Measurements from ENCODE around the gene KIAA0930. TPM values are rescaled to one million over a fixed set of nuclear protein-coding genes. Genes with fewer than 3 reads are reported as not detected.

KIAA0930 gene
- total RNA-seq, 1 experiment from 2014 or later: 15.2 TPM

GRCh38 chr22:45179276-45180049 is 61.2 kb downstream of the KIAA0930 start:
- no peak for DNase-seq
- H3K4me1 ChIP-seq: no peaks in the 10 kb centered on the region
- no peaks in the 10 kb centered on the region for H3K9me3 ChIP-seq (replicated peaks)
- no peak overlapping the region for H3K4me3 ChIP-seq
- H3K27ac ChIP-seq: no peak overlapping the region
- no peaks in the 10 kb centered on the region for H3K27me3 ChIP-seq
- peaks cover 77% of the 10 kb centered on the region for H3K36me3 ChIP-seq

DNA sequence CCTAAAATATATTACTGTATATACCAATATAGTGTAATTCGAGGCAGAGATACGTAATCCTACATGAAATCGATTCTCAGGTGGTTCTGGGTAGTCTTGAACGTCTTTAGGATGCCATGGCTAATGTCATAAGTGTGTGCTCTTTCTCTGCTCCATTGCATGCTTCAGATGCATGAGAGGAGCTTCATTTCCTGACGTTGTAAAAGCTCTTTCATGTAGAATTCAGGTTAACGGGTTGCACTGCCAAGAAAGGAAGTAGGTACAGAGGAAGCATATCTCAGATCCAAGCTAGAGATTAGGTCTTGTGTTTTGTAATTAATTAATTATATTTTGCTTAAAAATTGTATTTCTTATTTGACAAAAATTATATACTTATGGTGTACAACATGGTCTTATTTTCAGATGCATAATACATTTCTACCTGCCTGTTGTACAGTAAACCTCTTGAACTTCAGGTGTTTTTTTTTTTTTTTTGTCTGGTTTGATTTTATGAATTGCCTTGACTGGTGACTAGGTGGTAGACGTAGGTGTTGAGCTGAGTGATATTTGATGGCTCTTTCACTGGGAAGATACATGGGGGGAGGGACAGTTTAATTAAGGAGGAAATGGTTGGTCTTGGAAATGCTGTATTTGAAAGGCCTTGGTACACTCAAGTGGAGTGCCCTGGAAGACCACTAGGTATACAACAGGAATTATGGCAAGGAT is 67.7 kb downstream of the KIAA0930 start:
- Histone ChIP-seq H3K36me3 (peaks cover 94% of the 10 kb centered on the region), H3K4me3 (no peak overlapping the region), H3K27me3 (no peaks in the 10 kb centered on the region), H3K9me3 (replicated peaks) (no peaks in the 10 kb centered on the region), H3K4me1 (no peaks in the 10 kb centered on the region), H3K27ac (no peak overlapping the region)
- DNase-seq: no peak

- H3K4me3 ChIP-seq: no peak overlapping the region
Measured at GRCh38 chr22:45171830-45172229, 68.9 kb downstream of the KIAA0930 start.

GRCh38 chr22:45169591-45170466 is 70.9 kb downstream of the KIAA0930 start:
- DNase-seq: no peak
- H3K27me3 ChIP-seq: no peaks in the 10 kb centered on the region
- H3K4me1 ChIP-seq: peaks cover 7% of the 10 kb centered on the region; the same call in 1 of the 2 replicates
- no peak overlapping the region for H3K27ac ChIP-seq
- peaks cover 70% of the 10 kb centered on the region for H3K36me3 ChIP-seq
- H3K9me3 ChIP-seq (replicated peaks): no peaks in the 10 kb centered on the region
- H3K4me3 ChIP-seq: no peak overlapping the region

More at GRCh38 chr22:45171830-45172229, 68.9 kb downstream of the KIAA0930 start:
- no peaks in the 10 kb centered on the region for H3K4me1 ChIP-seq
- no peak for DNase-seq
- H3K9me3 ChIP-seq (replicated peaks): no peaks in the 10 kb centered on the region
- no peak overlapping the region for H3K27ac ChIP-seq
- H3K36me3 ChIP-seq: peaks cover 90% of the 10 kb centered on the region
- H3K27me3 ChIP-seq: no peaks in the 10 kb centered on the region

GRCh38 chr22:45166932-45167331 is 73.8 kb downstream of the KIAA0930 start:
- Histone ChIP-seq H3K9me3 (replicated peaks) (no peaks in the 10 kb centered on the region), H3K27me3 (no peaks in the 10 kb centered on the region), H3K4me3 (no peak overlapping the region), H3K36me3 (peaks cover 45% of the 10 kb centered on the region), H3K4me1 (peaks cover 7% of the 10 kb centered on the region; the same call in 1 of the 2 replicates), H3K27ac (no peak overlapping the region)
- no peak for DNase-seq

DNA sequence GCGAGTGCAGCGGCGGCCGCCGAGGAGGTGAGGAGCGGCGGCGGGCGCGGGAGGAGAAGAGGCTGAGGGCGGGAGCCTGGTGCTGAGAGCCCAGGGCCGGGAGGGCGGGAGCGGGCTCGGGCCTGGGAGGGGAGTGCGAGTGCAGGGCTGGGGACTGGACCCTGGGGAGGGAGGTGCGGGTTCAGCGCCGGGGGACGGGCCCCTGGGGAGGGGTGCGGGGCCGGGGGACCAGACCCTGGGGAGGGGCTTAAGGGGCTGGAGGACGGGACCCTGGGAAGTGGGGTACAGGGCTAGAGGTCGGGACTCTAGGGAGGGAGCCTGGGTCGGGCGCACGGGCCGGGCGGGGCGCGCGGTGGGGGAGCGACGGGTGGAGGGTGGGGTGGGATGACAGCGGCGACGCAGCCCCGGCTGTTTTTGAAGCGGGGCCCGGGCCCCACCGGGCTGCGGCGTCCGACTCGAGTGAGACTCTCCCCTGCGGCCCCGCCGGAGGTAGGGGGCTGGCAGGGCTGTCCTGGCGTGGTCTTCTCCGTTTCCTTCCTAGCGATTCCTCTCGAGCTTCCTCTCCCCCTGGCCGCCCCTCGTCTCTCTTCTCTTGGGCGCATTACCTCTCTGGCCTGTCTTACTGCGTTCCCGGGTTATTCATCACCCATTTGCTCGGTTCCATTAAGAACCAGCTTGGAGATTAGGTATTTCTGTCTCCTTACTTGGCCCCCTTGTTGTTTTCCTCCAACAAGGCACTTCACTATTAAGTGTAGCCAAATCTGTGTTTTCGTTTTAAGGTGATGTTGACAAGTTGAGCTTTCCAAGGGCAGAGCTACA is 76.2 kb downstream of the KIAA0930 start:
- H3K27me3 ChIP-seq: no peaks in the 10 kb centered on the region
- no peaks in the 10 kb centered on the region for H3K9me3 ChIP-seq (replicated peaks)
- H3K4me3 ChIP-seq: peak overlapping the region; percentile 97
- peaks cover 22% of the 10 kb centered on the region for H3K36me3 ChIP-seq
- DNase-seq: peak; percentile 31 to 32
- peaks cover 15% of the 10 kb centered on the region for H3K4me1 ChIP-seq
- H3K27ac ChIP-seq: peak overlapping the region; percentile 89

- Histone ChIP-seq H3K27me3 (no peaks in the 10 kb centered on the region), H3K9me3 (replicated peaks) (no peaks in the 10 kb centered on the region), H3K36me3 (peaks cover 14% of the 10 kb centered on the region), H3K4me3 (peak within 1 kb of the TSS; percentile 97), H3K4me1 (peaks cover 19% of the 10 kb centered on the region), H3K27ac (peak within 1 kb of the TSS; percentile 89)
- DNase-seq: peak; percentile 91 to 95
Measured at GRCh38 chr22:45163451-45164269, 77.0 kb downstream of the KIAA0930 start, which contains the start of gene NUP50. NUP50 (plus strand) TSS chr22:45163925; CDS start chr22:45168178, 4,253 bp downstream.

DNA sequence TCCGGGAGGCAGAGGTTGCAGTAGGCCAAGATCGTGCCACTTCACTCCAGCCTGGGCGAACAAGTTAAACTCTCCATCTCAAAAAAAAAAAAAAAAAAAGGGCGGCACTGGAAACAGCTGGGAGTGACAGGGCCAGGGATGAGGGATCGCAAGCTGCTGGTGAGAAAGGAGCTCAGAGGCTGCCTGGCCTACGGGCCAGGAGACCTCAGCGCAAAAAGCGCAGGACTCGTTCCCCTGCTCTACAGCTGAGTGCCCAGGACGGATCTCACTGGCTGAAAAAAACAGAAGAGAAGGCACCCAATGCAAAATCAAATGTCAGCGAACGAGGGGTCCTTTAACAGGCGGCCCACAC is 77.6 kb downstream of the KIAA0930 start:
- Histone ChIP-seq H3K9me3 (replicated peaks) (no peaks in the 10 kb centered on the region), H3K27ac (peak overlapping the region; percentile 89), H3K27me3 (no peaks in the 10 kb centered on the region), H3K4me3 (peak overlapping the region; percentile 97), H3K4me1 (peaks cover 19% of the 10 kb centered on the region), H3K36me3 (peaks cover 8% of the 10 kb centered on the region)
- DNase-seq: peak; percentile 53 to 59

GRCh38 chr22:45162531-45162930 is 78.2 kb downstream of the KIAA0930 start:
- H3K4me3 ChIP-seq: peak overlapping the region; percentile 97
- DNase-seq: no peak
- H3K4me1 ChIP-seq: peaks cover 19% of the 10 kb centered on the region
- no peaks in the 10 kb centered on the region for H3K27me3 ChIP-seq
- H3K9me3 ChIP-seq (replicated peaks): no peaks in the 10 kb centered on the region
- H3K27ac ChIP-seq: no peak overlapping the region
- peaks cover 5% of the 10 kb centered on the region for H3K36me3 ChIP-seq

GRCh38 chr22:45159652-45160462 is 80.8 kb downstream of the KIAA0930 start:
- Histone ChIP-seq H3K9me3 (replicated peaks) (no peaks in the 10 kb centered on the region), H3K36me3 (peaks cover 8% of the 10 kb centered on the region; the same call in 1 of the 2 replicates), H3K4me1 (peaks cover 12% of the 10 kb centered on the region), H3K27ac (no peak overlapping the region), H3K4me3 (no peak overlapping the region), H3K27me3 (no peaks in the 10 kb centered on the region)
- peak; percentile 41 to 69 for DNase-seq

- peaks cover 8% of the 10 kb centered on the region; the same call in 1 of the 2 replicates for H3K36me3 ChIP-seq
- no peak for DNase-seq
- no peak overlapping the region for H3K27ac ChIP-seq
- H3K4me1 ChIP-seq: peaks cover 12% of the 10 kb centered on the region
- H3K4me3 ChIP-seq: no peak overlapping the region
- H3K9me3 ChIP-seq (replicated peaks): no peaks in the 10 kb centered on the region
- H3K27me3 ChIP-seq: no peaks in the 10 kb centered on the region
Measured at GRCh38 chr22:45157907-45158306, 82.8 kb downstream of the KIAA0930 start.

DNA sequence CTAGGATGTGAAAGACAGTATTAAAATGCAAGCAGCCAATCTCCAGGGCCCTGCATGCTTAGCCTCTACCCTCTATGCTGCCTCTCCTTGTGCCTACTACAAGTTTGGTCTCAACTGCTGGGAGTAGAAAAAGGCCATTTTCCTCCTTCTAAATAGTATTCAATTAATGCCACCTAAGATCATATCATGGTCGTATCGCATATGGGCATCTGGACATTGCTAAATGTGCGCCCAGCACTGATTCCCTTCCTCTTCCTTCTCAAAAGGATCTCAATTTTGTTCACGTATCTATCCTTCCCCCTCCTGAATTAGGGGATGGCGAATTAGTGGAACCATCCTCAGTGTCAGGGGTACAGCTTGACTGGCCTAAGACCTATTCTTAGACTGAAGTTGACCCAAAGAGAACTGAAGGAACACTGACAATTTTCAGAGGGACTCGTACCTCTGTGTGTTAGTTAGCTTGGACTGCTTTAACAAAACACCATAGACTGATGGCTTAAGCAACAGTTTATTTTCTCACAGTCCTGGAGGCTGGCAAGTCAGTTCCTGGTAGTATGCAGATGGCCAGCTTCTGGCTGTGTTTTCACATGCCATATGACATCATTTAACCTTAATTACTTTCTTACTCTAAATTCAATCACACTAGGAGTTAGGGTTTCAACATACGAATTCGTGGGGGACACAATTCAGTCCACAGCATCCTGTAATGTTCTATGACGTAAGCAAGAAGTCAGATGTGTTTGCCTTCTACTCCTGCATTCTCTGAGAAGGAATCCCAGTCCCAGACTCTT is 85.4 kb downstream of the KIAA0930 start:
- no peaks in the 10 kb centered on the region for H3K9me3 ChIP-seq (replicated peaks)
- H3K4me1 ChIP-seq: peaks cover 9% of the 10 kb centered on the region
- H3K27me3 ChIP-seq: no peaks in the 10 kb centered on the region
- no peak overlapping the region for H3K27ac ChIP-seq
- DNase-seq: no peak
- H3K36me3 ChIP-seq: peaks cover 8% of the 10 kb centered on the region; the same call in 1 of the 2 replicates
- no peak overlapping the region for H3K4me3 ChIP-seq
